Testis (tissue), 2 donors: ENCODE results near the gene THNSL1.

Experiments used
- CTCF ChIP-seq, 3 experiments: fragments of 450-650 bp in 2 of 3; fragments of 200-600 bp in 1 of 3; sonication (generic) in 1 of 3; IDR thresholded peaks; one replicate each; pipeline ENCODE4 v1.5.1; 2016 to 2019; ENCODE audit warnings: antibody characterized with exemption in 3 of 3, mild to moderate bottlenecking in 2 of 3, moderate library complexity in 1 of 3
- POLR2A ChIP-seq: fragments of 450-650 bp; IDR thresholded peaks from one replicate; pipeline ENCODE4 v1.6.1; 2017; ENCODE audit warnings: antibody characterized with exemption, mild to moderate bottlenecking, moderate library complexity

GRCh38 chr10:25015828-25016375, 510 bp upstream of the THNSL1 start, which contains the start of gene ENKUR:
- TF ChIP-seq CTCF (IDR thresholded peaks at IDR 0.05) (no peak), POLR2A (no peak)
